SH-SY5Y (cell line): ENCODE results near the gene DHRS9.

Experiments
- GATA2 ChIP-seq: IDR thresholded peaks from 2 replicates; pipeline ENCODE4 v1.6.1; 2011; ENCODE audit warnings: mild to moderate bottlenecking, low read depth, low read length
- GATA3 ChIP-seq: IDR thresholded peaks from 2 replicates; pipeline ENCODE4 v1.6.1; 2011; ENCODE audit warnings: low read depth, mild to moderate bottlenecking, low read length, moderate library complexity

DHRS9 gene

GRCh38 chr2:169081551-169081950 lies 12.2 kb downstream of the DHRS9 start:
- TF ChIP-seq GATA2 (no peak), GATA3 (no peak)

GRCh38 chr2:169082995-169083394 lies 13.6 kb downstream of the DHRS9 start:
- no peak for TF ChIP-seq GATA3
- TF ChIP-seq GATA2, result no peak

- TF ChIP-seq GATA2 (no peak), GATA3 (no peak)
These were observed 17.6 kb downstream of the DHRS9 start for GRCh38 chr2:169086893-169087467.

GRCh38 chr2:169087757-169088379 lies 18.5 kb downstream of the DHRS9 start:
- TF ChIP-seq GATA3 (no peak), GATA2 (no peak)

- no peak for TF ChIP-seq GATA3
- no peak for TF ChIP-seq GATA2
These were observed 19.8 kb downstream of the DHRS9 start for GRCh38 chr2:169089182-169089581.

DNA sequence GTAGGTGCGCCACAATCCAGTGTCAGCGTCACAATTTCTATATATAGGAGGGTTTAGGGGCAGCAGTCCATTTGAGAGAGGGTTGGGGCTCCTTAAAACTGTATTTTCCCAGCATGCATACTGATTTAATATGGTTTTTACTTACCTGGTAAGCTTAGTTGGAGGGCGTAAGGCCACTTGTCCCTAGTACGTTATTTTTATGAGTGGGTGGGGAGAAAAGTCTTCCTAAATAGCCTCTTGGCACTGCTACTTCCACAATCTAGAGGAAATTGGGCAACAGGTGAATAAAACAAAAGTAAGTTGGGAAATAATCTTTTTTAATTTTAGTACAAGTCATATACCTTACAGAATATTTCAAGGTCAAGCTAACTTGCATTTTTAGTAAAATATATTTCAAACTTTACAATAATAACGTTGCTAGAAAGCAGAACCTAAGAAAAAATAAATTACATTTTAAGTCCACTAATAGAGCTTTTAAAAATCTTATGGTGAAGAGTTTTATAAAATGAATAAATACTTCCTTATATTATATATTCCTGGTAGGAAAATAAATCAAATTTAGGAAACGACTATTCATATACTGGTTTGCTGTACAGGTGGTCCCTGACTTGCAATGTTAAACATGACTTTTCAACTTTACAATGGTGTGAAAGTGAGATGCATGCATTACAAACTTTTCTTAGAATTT lies 20.9 kb downstream of the DHRS9 start:
- no peak for TF ChIP-seq GATA2
- TF ChIP-seq GATA3, result no peak

- TF ChIP-seq GATA2 (no peak), GATA3 (no peak)
These were observed 21.9 kb downstream of the DHRS9 start for GRCh38 chr2:169091256-169091655.

- no peak for TF ChIP-seq GATA2
- no peak for TF ChIP-seq GATA3
These were observed 22.6 kb downstream of the DHRS9 start for GRCh38 chr2:169091761-169092519.

- no peak for TF ChIP-seq GATA3
- TF ChIP-seq GATA2, result no peak
These were observed 24.2 kb downstream of the DHRS9 start for GRCh38 chr2:169093535-169093934.

DNA sequence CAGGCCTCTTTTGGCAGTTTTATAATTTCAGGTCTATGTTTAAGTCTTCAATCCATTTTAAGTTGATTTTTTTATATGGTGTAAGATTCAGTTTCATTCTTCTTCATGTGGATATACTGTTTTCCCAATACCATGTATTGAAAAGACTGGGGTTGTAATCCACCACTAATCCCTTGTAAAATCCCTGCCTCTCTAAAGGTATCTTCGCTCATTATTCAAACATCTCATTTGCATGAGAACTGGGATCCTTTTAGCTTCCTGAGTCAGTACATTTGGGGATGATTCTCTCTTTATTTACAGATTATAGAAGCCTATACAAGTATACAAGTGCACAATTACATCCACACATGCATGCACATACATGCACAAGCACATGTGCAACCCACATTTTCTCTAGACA lies 25.3 kb downstream of the DHRS9 start:
- TF ChIP-seq GATA2 (no peak), GATA3 (no peak)

GRCh38 chr2:169095621-169096105 lies 26.3 kb downstream of the DHRS9 start:
- TF ChIP-seq GATA2 (no peak), GATA3 (no peak)

- TF ChIP-seq GATA2, result no peak
- no peak for TF ChIP-seq GATA3
These were observed 35.5 kb downstream of the DHRS9 start for GRCh38 chr2:169104848-169105247.

- TF ChIP-seq GATA2 (no peak), GATA3 (no peak)
These were observed 36.1 kb downstream of the DHRS9 start for GRCh38 chr2:169105476-169105875.

DNA sequence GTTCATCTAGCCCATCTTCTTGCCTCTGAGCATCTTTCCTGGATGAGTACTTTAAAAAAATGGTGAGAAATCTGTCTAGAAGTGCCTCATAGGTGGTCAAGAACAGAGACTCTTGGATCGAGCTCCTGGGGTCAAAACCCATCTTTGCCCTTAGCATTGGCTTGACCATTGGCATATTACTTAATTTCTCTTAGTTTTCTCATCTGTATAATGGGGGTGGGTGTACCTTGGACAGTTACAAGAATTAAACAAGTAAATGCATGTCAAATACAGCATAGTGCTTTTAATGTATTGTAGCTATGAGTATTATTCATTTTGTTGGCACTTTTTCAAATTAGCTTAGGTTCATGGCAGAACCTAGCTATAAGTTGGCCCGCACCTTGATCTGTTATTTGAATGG lies 36.8 kb downstream of the DHRS9 start:
- no peak for TF ChIP-seq GATA3
- no peak for TF ChIP-seq GATA2
